Ecto neural progenitor cell (in vitro differentiated cells): ENCODE data around the gene TLR9.
"Not testable (repeated sequence)": the region's sequence is repeated elsewhere in the genome, so short reads cannot be mapped to it uniquely, and the experiment has no call there.

Experiments
- DNase-seq: peaks from one replicate; pipeline ENCODE4 v3.0.0-alpha.2; 2018; ENCODE audit warnings: low spot score

Gene TLR9

GRCh38 chr3:52225452-52226228, at the start of gene TLR9:
TLR9 (minus strand) TSS chr3:52225645; CDS start chr3:52225529, 116 bp downstream.
- DNase-seq = peak; percentile 34

GRCh38 chr3:52274781-52275180, 49.3 kb upstream of the TLR9 start:
- DNase-seq = not testable (repeated sequence)

- no peak for DNase-seq
These were observed 47.4 kb upstream of the TLR9 start for GRCh38 chr3:52272831-52273230.

GRCh38 chr3:52272172-52272571, 46.7 kb upstream of the TLR9 start:
- not testable (repeated sequence) for DNase-seq

- no peak for DNase-seq
These were observed 44.9 kb upstream of the TLR9 start for GRCh38 chr3:52270252-52270754.

- no peak for DNase-seq
These were observed 44.3 kb upstream of the TLR9 start for GRCh38 chr3:52269776-52270175.

GRCh38 chr3:52268036-52268435, 42.6 kb upstream of the TLR9 start:
- no peak for DNase-seq

GRCh38 chr3:52265387-52265786, 39.9 kb upstream of the TLR9 start:
- DNase-seq = no peak

- no peak for DNase-seq
These were observed 37.0 kb upstream of the TLR9 start for GRCh38 chr3:52262447-52262846.

GRCh38 chr3:52259448-52259847, 34.0 kb upstream of the TLR9 start:
- DNase-seq = no peak

GRCh38 chr3:52259035-52259434, 33.6 kb upstream of the TLR9 start:
- DNase-seq = no peak

- no peak for DNase-seq
These were observed 32.5 kb upstream of the TLR9 start for GRCh38 chr3:52257911-52258310.

- no peak for DNase-seq
These were observed 31.2 kb upstream of the TLR9 start for GRCh38 chr3:52256622-52257021.

- no peak for DNase-seq
These were observed 30.7 kb upstream of the TLR9 start for GRCh38 chr3:52256159-52256558.

GRCh38 chr3:52254608-52255007, 29.2 kb upstream of the TLR9 start:
- DNase-seq = no peak

GRCh38 chr3:52253314-52254304, 28.2 kb upstream of the TLR9 start:
- DNase-seq = no peak

GRCh38 chr3:52250122-52250521, 24.7 kb upstream of the TLR9 start:
- DNase-seq = no peak

- no peak for DNase-seq
These were observed 24.2 kb upstream of the TLR9 start for GRCh38 chr3:52249683-52250082.

GRCh38 chr3:52248816-52249547, 23.5 kb upstream of the TLR9 start:
- DNase-seq = no peak

- no peak for DNase-seq
These were observed 22.7 kb upstream of the TLR9 start for GRCh38 chr3:52248165-52248541.

GRCh38 chr3:52247409-52248164, 22.1 kb upstream of the TLR9 start:
- no peak for DNase-seq
